GM11168 (cell line): ENCODE data around the gene SLC15A4.
"Not testable (repeated sequence)": the region's sequence is repeated elsewhere in the genome, so short reads cannot be mapped to it uniquely, and the experiment has no call there.

Source experiments
- in situ Hi-C: fragments of 300-500 bp; cut with MboI; formaldehyde crosslinking; loops from one replicate; pipeline ENCODE4 v1.12.0; 2022; ENCODE audit warnings: low sequenced_read_pairs; ENCODE audit not compliant: unreplicated experiment

SLC15A4 gene

DNA sequence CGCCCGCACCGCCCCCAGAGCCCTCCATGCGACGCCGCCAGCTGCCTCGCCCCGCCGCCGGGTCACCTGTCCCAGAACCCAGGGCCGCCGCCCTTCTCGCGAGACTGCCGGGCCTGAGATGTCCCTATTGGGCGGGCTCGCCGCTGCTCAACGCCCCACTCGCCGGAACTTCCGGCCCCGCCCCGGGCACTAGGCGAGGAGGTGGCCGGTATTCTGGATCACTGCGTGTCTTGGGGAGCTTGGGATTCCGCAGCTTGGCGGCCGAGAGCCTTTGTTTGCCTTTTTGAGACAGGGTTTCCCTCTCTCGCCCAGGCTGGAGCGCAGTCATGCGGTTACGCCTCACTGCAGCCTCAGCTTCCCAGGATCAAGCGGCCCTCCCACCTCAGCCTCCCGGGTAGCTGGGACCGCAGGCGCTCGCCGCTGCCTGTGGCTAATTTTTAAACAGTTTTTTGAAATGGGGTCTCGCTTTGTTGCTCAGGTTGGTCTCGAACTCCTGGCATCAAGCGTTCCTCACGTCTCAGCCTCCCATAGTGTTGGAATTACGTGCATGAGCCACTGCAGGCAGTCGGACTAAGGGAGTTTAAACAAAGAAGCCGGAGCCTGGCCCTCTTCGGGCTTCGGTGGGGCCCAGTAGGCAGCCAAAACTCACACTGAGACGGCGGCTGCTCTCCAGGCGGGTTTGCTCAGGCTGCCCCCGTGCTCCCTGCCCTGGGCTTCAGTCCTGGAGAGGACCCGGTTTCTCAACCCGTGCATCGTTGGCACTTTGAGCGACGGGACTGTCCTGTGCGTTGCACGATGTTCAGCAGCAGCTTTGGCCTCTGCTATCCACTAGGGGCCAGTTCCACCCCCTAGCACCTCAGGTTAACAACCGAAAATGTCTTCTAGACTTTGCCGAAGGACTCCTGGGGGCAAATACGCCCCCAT lies at the start of gene SLC15A4:
SLC15A4 (minus strand) TSS at position 43 of the 924 bp plus-strand sequence; CDS start at position 28, 15 bp downstream.
- in situ Hi-C loops = no loop called here

DNA sequence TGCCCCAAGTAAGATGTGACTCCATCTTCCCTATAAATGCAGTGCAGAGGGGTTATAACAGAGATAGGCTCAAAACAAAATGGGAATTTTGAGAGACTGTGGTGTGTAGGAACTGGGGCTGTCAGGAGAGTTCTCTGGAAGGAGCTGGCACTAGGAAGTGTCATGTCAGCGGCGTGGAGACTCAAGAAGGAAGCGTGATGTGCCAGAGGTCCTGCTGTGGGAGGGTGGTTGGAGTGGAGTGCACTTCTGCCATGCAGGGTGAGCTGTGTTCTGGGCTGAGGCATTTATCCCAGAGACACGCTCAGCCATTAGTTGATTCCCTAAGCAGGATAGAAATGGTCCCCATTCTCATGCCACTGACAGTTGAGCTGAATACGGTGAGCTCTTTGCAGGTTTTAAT lies 48.5 kb upstream of the SLC15A4 start:
- in situ Hi-C loops = no loop called here

DNA sequence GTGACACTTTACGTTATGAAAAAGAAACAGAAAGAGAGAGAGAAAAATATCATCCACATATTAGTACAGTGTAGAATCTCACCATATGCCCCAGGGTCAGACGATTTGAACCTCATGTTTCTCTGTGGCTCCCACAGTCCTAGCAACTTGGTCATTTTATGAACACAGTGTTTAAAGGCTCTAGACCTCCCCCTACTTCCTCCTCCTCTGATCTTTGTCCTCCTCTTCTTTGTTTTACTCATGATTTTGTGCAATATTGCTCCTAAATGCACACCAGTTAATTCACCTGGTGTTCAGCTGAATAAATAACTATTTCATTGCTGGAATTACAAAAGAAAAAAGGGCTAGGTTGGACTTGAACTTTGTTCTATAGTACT lies 47.7 kb upstream of the SLC15A4 start:
- in situ Hi-C loops = no loop called here

DNA sequence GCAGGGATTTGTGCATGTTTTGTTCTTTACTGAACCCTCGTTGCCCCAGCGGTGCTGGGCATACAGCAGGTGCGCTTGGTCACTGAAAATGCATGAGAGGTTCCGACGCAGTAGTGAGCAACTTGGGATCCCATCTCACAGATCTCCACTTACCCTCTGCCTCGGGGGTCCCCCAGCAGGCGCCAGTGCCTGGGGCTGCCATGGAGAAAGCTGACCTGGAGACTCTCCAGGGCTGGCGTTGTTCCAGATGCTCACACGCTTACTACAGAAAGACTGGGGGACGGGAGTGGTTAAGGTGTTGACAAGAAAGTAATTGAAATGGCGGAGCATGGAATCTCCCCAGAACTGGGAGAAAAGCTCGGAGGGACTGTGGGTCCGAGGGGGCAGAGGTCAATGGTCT lies 43.7 kb upstream of the SLC15A4 start:
- in situ Hi-C loops = no loop called here

DNA sequence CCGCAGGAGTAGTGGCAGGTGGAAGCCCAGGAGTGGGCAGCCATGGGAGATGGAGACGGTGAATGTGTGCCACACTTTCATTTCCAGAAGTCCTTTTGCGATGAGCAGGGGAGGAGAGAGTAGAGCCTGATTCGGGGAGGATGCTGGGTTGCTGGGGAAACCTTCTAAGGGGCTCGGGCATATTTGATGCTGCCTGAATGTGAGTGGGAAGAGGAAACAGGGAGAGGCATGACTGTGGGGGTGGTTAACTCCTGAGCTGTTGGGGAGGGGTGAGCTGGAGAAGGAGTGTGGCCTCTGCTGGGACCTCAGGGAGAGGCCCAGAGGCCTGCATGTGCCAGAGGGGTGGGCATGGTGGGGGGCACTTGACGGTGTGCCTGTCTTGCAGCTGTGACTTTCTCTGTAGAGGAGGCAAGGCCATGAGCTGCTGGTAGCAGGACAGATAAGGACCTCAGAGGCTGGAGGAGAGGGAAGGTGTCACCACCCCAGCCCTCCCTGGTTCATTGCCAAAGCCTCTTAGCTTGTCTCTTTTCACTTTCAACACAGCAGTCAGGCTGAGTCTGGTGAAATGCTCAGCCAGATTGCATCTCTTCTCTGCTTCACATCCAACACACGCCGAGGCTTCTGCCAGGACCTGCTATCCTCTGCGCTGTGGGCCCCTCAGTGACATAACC lies 40.9 kb upstream of the SLC15A4 start:
- in situ Hi-C loops = no loop called here

DNA sequence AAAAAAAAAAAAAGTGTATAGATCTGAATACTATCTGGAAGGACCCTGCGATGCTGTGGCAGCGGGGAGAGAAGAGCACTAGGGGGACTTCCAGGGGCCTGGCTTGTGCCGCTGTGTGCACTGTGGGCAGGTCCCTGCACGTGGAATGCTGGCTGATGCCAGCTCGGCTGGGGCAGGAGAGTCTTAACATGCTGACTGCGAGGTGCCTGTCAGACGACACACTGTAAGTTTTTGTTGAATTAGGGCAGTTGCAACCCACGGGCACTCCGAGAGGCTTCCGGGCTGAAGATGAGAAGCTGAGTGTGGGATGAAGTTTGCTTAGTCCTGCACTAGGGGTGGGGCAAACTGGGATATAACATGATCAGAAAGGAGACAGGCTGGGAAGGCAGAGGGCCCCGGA lies 40.2 kb upstream of the SLC15A4 start:
- in situ Hi-C loops = no loop called here

DNA sequence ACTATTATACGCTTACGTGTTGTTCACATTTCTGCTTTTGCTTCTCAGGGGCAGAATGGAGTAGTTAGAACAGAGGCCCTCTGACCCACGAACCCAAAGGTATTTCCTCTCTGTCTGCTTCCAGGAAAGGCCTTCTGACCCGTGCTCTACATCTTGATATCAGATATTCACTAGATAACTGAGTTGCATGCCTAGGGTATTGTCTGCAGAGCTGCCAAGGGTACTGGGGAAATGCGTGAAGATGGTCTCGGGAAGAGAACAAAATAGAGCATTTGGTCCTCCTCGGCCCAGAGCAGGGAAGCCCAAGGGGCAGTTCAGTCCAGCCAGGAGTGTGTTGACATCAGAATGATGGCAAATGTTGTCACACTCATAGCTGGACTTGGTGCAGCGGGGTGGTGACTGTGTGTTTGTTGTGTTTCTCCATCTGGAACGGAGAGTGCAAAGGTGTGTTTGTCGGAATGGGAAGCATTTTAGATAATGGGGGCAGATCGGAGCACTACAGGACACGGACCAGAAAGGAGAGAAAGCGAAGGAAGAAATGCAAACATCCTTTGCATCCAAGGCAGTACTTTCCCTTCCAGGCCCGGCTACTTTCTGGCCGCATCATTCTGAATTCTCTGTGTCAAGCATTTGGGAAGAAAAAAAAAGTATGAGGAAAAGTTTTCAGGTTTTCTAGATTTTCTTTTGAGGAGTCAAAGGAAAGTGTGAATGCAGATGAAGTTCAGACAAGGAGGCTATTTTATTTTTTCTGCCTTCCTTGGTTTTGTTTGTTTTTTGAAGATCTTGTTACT lies 37.7 kb upstream of the SLC15A4 start:
- in situ Hi-C loops = no loop called here

DNA sequence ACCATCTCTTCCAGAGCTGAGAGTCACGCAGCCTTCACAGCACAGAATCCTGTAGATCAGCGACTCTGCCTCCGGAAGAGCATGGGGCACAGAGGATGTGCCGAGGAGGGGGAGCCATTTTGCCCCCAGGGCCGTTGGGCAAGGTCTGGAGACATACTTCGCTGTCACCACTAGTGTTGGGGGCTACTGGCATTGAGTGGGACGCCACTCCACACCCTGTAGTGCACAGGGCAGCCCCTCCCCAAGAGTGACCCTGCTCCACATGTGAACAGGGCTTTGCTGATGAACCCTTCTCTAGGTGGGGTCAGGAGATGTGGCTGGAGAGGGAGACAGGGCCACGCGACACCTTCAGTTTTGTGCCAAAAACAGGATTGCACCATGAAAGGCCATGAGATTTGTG lies 35.6 kb upstream of the SLC15A4 start:
- in situ Hi-C loops = no loop called here

DNA sequence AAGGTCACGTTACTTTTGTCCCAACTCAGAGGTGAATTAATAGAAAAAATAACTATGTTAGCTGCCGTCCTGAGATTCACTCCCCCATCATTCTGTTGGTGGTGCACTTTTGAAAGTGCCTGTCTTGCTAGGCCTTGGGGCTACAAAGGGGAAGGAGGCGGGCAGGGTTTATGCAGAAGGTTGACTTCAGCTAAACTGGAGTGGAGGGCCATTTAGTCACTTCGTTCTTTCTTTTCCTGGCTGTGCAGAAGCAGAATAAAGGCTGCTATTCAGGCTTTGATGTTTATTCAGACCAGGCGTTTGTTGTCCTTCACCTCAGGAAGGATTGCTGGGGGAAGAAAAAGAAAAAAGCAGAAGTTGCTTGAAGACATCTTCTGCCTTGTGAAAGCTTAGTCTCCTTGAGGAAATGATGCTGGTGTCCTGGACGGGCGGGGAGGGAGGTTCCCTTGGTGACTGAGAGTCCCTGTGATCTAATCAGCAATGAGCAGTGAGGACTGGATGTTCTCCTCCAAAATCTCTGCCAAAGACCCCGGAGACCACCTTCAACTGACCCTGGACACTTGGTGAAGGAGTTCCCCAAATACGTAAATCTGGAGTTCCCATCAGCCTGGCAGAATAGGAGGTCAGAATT lies 33.5 kb upstream of the SLC15A4 start:
- in situ Hi-C loops = no loop called here

DNA sequence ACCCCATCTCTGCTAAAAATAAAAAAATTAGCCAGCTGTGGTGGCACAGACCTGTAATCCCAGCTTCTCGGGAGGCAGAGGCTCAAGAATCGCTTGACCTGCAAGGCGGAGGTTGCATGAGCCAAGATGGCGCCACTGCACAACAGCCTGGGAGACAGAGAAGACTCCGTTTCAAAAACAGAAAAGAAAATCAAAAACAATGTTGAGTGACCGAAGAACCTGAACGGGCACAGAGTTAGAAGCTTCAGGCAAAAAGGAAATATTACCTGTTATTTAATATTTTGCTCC lies 33.0 kb upstream of the SLC15A4 start:
- in situ Hi-C loops = no loop called here

DNA sequence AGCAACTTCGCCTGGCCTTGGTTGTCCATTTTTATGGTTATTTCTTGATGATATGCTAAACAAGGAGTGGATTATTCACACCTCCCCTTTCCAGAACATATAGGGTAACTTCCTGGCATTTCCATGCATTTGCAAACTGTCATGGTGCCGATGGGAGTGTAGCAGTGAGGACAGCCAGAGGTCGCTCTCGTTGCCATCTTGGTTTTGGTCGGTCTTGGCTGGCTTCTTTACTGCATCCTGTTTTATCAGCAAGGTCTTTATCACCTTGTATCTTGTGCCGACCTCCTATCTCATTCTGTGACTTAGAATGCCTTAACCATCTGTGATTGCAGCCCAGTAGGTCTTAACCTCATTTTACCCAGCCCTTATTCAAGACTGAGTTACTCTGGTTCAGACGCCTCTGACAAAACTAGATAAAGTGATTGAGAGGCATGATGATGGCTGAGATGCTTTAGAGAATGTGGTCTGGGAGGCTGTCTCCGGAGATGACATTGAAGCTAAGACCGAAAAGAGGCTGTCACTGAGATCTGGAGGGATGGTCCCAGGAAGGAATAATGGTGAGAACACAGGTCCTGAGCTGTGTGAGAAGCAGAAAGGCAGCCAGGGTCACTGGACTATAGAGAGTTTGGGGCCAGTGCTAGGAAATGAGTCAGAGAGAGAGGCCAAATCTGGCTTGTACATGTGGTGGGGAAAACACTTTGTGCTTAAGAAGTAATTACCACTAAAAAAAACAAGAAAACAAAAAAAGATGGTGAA lies 32.5 kb upstream of the SLC15A4 start:
- in situ Hi-C loops = no loop called here

DNA sequence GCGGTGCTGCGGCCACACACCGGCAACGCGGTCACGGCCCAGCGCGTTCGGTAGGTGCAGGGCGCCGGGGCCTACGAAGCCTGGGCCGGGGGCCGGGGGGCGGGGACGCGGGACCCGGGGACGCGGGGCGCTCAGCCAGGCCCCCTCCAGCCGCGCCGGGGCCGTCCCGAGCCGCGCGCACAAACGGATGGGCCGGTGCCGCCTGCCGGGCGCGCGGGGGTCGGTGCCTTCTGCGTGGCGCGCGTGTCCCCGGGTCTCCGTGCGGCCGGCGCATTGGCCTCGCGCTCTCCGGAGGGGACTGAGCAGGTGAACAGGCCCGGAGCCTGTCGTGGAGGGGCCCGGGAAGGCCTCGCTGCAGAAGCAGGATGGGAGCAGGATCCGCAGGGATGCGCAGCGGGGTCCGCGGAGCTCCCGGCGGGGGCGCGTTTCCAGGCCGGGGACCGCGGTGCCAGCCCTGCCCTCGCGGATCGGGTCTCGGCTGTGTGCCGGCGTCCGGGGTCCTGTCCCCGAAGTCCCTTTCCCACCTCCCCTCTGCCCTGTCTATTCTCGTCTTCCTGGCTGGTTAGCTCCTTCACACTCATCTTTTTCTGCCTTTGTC lies 29.9 kb upstream of the SLC15A4 start:
- in situ Hi-C loops = no loop called here

DNA sequence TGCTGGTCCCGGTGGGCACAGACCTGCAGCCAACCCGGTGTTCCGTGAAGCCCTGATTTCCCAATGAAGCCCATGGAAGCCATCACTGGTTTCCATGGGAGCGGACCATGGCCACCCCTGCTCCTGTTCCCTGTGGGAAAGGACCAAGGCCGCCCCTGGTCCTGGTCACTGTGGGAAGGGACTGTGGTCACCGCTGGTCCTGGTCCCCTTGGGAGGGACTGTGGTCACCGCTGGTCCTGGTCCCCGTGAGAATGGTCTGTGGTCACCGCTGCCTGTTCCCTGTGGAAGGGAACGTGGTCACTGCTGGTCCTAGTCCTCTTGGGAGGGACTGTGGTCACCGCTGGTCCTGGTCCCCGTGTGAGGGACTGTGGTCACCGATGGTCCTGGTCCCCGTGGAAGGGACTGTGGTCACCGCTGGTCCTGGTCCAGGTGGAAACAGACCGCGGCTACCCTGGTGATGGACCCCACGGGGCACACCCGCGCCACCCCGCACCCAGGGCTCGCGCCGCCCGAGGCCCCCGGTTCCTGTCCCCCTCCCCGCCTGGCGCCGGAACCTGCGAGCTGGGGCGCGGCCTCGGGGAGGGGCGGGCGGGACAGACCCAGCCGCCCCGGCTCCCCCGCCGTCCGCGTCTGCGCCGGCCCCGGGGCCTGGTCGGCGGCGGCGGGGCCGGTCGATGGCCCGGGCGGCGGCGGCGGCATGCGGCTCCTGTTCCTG lies 29.3 kb upstream of the SLC15A4 start, which contains the start of gene GLT1D1:
GLT1D1 (plus strand) TSS at position 594 of the 715 bp plus-strand sequence; CDS start at position 698, 104 bp downstream.
- in situ Hi-C loops = no loop called here

DNA sequence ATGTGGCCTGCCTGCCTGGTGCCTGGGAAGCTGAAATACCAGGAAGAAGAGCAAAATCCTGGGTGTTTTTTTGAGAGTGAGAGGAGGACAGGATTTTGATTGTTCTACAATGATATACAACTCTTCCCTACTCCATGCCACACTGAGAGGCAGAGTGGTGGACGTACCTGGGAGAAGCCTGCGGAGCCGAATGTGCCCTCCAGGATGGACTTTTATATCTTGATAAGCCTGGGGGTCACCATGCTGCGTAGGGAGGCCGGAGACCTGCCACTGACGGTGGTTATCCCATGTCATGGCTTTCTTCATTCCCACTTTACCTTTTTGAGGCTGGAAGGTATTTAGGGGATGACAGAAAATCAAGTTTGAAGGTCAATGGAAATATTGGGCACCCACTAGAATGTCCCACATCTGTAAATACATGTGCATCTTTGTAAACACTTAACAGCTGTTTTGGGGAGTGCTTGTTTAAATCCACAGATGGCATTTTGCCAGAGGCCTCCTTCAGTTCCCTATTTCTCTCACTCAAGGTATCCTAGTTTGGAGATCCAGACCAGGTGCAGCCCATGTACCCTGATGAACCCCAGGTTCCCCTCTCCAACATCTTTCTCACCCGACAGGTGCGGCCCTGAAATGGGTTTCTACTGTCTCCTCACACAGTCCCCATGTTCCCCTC lies 28.4 kb upstream of the SLC15A4 start:
- in situ Hi-C loops = no loop called here

DNA sequence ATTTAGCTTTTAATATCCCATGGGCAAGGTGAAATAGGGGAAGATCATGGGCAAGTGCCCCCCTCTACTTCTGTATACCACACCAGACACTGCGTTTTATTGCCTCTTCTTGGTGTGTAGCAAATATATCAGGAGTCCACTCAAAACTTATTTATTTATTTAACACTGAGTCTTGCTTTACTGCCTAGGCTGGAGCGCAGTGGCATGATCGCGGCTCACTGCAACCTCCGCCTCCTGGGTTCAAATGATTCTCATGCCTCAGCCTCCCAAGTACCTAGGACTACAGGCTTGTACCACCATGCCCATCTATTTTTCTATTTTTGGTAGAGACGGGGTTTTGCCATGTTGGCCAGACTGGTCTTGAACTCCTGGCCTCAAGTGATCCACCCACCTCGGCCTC lies 27.7 kb upstream of the SLC15A4 start:
- in situ Hi-C loops = not testable (repeated sequence)

DNA sequence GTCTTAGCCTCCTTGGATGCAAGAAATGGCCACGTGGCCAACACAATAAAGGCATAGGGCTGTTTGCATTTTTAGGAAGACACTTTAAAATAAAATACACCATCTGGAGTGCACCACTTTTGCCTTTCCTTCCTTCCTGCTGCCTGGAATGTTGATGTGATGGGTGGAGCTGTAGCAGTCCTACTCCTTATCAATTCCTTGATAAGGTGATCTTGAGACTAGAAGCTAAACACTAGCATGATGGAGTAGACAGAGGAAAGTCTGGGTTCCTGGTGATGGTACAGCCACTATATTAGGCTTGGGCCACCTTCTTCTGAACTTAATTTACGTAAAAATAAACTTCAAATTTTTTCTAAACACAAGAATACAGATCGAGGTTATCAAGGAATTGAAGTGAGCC lies 26.6 kb upstream of the SLC15A4 start:
- in situ Hi-C loops = no loop called here

DNA sequence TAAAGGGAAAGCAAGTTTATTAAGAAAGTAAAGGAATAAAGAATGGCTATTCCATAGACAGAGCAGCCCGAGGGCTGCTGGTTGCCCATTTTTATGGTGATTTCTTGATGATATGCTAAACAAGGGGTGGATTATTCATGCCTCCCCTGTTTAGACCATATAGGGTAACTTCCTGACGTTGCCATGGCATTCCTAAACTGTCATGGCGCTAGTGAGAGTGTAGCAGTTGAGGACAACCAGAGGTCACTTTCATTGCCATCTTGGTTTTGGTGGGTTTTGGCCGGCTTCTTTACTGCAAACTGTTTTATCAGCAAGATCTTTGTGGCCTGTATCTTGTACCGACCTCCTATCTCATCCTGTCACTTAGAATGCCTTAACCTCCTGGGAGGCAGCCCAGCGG lies 26.0 kb upstream of the SLC15A4 start:
- in situ Hi-C loops = loop anchor here (10.0 kb wide), 1 partner anchor 115 kb away; no protein-coding TSS in a partner anchor

DNA sequence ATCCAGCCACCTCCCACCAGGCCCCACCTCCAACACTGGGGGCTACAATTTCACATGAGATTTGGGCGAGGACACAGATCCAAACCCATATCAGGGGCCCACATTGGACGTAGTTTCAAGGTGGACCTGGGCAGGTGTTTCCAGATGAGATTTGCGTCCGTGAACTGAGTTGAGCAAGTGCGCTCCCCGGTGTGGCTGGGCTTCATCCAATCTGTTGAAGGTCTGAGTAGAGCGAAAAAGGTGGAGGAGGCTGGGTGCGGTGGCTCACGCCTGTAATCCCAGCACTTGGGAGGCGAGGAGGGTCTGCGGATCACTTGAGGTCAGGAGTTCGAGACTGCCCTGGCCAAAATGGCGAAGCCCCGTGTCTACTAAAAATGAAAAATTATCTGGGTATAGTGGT lies 24.6 kb upstream of the SLC15A4 start:
- in situ Hi-C loops = loop anchor here (10.0 kb wide), 1 partner anchor 114 kb away; no protein-coding TSS in a partner anchor
